Naive thymus-derived CD8-positive, alpha-beta T cell (primary cell): ENCODE results near the gene TGOLN2. TPM values are rescaled to one million over a fixed set of nuclear protein-coding genes. Genes with fewer than 3 reads are reported as not detected.
"Not testable (repeated sequence)": the region's sequence is repeated elsewhere in the genome, so short reads cannot be mapped to it uniquely, and the experiment has no call there.

Source experiments
- ATAC-seq, 2 donors: fragments of 150-1000 bp; cut with Tn5 transposase in 1 of 2; sonication (Bioruptor Pico), chemical (Tn5 transposase) in 1 of 2; 1 replicate in 1 of 2; 2 replicates in 1 of 2; pipeline ENCODE4 v1.10.0; 2021; ENCODE audit warnings: mild to moderate bottlenecking in 2 of 2, moderate library complexity in 2 of 2
- POLR2A ChIA-PET: fragments of 350-600 bp; sonication (Branson Sonifier 250); formaldehyde crosslinking; loops from one replicate; lab custom pipeline; 2021; ENCODE audit warnings: antibody characterized with exemption; lab: Charles Lee
- DNase-seq, 10 donors: peaks; one replicate each; pipeline versions ENCODE4 v3.0.0 to v3.0.0-alpha.2; 2020 to 2022
- H3K27ac Mint-ChIP-seq, 10 donors: one replicate each; pipeline ENCODE4 v1.8.0; 2020 to 2022; ENCODE audit warnings: mild to moderate bottlenecking in 10 of 10, mixed read lengths in 10 of 10, moderate library complexity in 4 of 10, inconsistent platforms in 1 of 10
- H3K27me3 Mint-ChIP-seq, 5 donors: one replicate each; pipeline ENCODE4 v1.8.0; 2021 to 2022; ENCODE audit warnings: mixed read lengths in 5 of 5
- H3K36me3 Mint-ChIP-seq, 3 donors: one replicate each; pipeline ENCODE4 v1.8.0; 2020 to 2022; ENCODE audit warnings: mixed read lengths in 3 of 3, mild to moderate bottlenecking in 2 of 3, inconsistent platforms in 1 of 3
- H3K4me1 Mint-ChIP-seq, 4 donors: one replicate each; pipeline ENCODE4 v1.8.0; 2021 to 2022; ENCODE audit warnings: mixed read lengths in 4 of 4
- H3K4me3 Mint-ChIP-seq, 10 donors: one replicate each; pipeline ENCODE4 v1.8.0; 2020 to 2022; ENCODE audit warnings: mild to moderate bottlenecking in 10 of 10, mixed read lengths in 10 of 10, moderate library complexity in 6 of 10, inconsistent platforms in 1 of 10
- H3K9me3 Mint-ChIP-seq, 9 donors: one replicate each; pipeline ENCODE4 v1.8.0; 2020 to 2022; ENCODE audit warnings: mixed read lengths in 9 of 9, mild to moderate bottlenecking in 3 of 9, inconsistent platforms in 1 of 9, moderate library complexity in 1 of 9
- polyA plus RNA-seq, 3 donors: library from polyadenylated mRNA; unstranded; fragments of 300-500 nt; fragmentation: Illumina TruSeq; gene quantifications; one replicate each; pipeline ENCODE4 v1.2.3, GENCODE V29; 2021
- total RNA-seq, 8 experiments: library from RNA in 2 of 8; stranded (reverse) in 2 of 8; gene quantifications; one replicate each; pipeline ENCODE4 v1.2.3 and lab custom pipeline; 2021 to 2026

Gene TGOLN2
- total and polyA plus RNA-seq, 5 experiments from 2014 or later: 55.6 to 227 (median 80.0) TPM

- H3K27ac Mint-ChIP-seq, H3K27me3 Mint-ChIP-seq, ATAC-seq, DNase-seq, H3K4me3 Mint-ChIP-seq, H3K36me3 Mint-ChIP-seq, H3K4me1 Mint-ChIP-seq, H3K9me3 Mint-ChIP-seq: not testable (repeated sequence)
- POLR2A ChIA-PET: interaction anchor here (4.3 kb wide), 1 partner anchor 21 kb away, joined by 13 read pairs; the partner anchor contains the start of genes ELMOD3 and RETSAT
Measured at GRCh38 chr2:85333877-85334276, 6.1 kb upstream of the TGOLN2 start.

- H3K4me3 Mint-ChIP-seq: no peak overlapping the region
- POLR2A ChIA-PET: interaction anchor here (0.6 to 4.3 kb wide), 3 partner anchors 23 to 87 kb away, joined by 3 to 13 read pairs (median 4); partner anchors contain the start of genes ELMOD3 and RETSAT
- ATAC-seq: no peak
- no peaks in the 10 kb centered on the region for H3K9me3 Mint-ChIP-seq
- H3K27me3 Mint-ChIP-seq: no peaks in the 10 kb centered on the region
- DNase-seq: no peak
- H3K27ac Mint-ChIP-seq: no peak overlapping the region
- peaks cover 14 to 20% (median 15%) of the 10 kb centered on the region in 3 donors for H3K36me3 Mint-ChIP-seq
- H3K4me1 Mint-ChIP-seq: peaks cover 7 to 23% (median 17%) of the 10 kb centered on the region in 4 donors
Measured at GRCh38 chr2:85330839-85331636, 3.2 kb upstream of the TGOLN2 start.

- H3K4me1 Mint-ChIP-seq: peaks cover 17 to 37% (median 26%) of the 10 kb centered on the region in 4 donors
- peak overlapping the region in 8 of 10 donors; percentile 0 to 98 (median 6) for H3K4me3 Mint-ChIP-seq
- not testable (repeated sequence) for H3K9me3 Mint-ChIP-seq, H3K27me3 Mint-ChIP-seq, DNase-seq, ATAC-seq
- POLR2A ChIA-PET: interaction anchor here (0.7 to 3.8 kb wide), 3 partner anchors 11 to 22 kb away, joined by 4 to 122 read pairs (median 37); partner anchors contain the start of genes ELMOD3 and RETSAT
- peak overlapping the region in 8 of 10 donors; percentile 4 to 97 (median 69) for H3K27ac Mint-ChIP-seq
- H3K36me3 Mint-ChIP-seq: peaks cover 25 to 27% (median 25%) of the 10 kb centered on the region in 3 donors
Measured at GRCh38 chr2:85329701-85330100, 1.9 kb upstream of the TGOLN2 start.

- POLR2A ChIA-PET: interaction anchor here (0.6 to 3.8 kb wide), 3 partner anchors 11 to 1468 kb away, joined by 3 to 122 read pairs (median 37); partner anchors contain the start of genes ELMOD3 and RETSAT
- Mint-ChIP-seq H3K4me3 (peak overlapping the region; percentile 0 to 98 (median 32)), H3K9me3 (no peaks in the 10 kb centered on the region), H3K4me1 (peaks cover 21 to 42% (median 30%) of the 10 kb centered on the region in 4 donors), H3K36me3 (peaks cover 27 to 32% (median 30%) of the 10 kb centered on the region in 3 donors), H3K27me3 (no peaks in the 10 kb centered on the region), H3K27ac (peak overlapping the region in 9 of 10 donors; percentile 4 to 100 (median 73))
- ATAC-seq (no peak), DNase-seq (no peak)
Measured at GRCh38 chr2:85329181-85329651, 1.4 kb upstream of the TGOLN2 start.

GRCh38 chr2:85327160-85327821 lies 498 bp downstream of the TGOLN2 start:
- ATAC-seq: peak; percentile 50 to 54
- Mint-ChIP-seq H3K4me3 (peak overlapping the region; percentile 96 to 100 (median 99)), H3K9me3 (no peaks in the 10 kb centered on the region), H3K27ac (peak overlapping the region; percentile 97 to 100 (median 100)), H3K4me1 (peaks cover 32 to 61% (median 49%) of the 10 kb centered on the region in 4 donors), H3K36me3 (peaks cover 31 to 52% (median 43%) of the 10 kb centered on the region in 3 donors), H3K27me3 (no peaks in the 10 kb centered on the region)
- POLR2A ChIA-PET: interaction anchor here (0.6 to 5.6 kb wide), 43 partner anchors 9 to 1505 kb away, joined by 3 to 122 read pairs (median 6); partner anchors contain the start of genes C2orf68, ELMOD3, GGCX and IMMT
- DNase-seq: peak; percentile 43 to 86 (median 70)

- POLR2A ChIA-PET: interaction anchor here (0.7 to 5.6 kb wide), 36 partner anchors 8 to 1115 kb away, joined by 3 to 122 read pairs (median 7); partner anchors contain the start of genes C2orf68, ELMOD3, GGCX and IMMT
- ATAC-seq: peak; percentile 14 to 18
- H3K27ac Mint-ChIP-seq: peak overlapping the region; percentile 97 to 100 (median 100)
Measured at GRCh38 chr2:85326406-85327159, 1.2 kb downstream of the TGOLN2 start.

GRCh38 chr2:85325466-85325811 lies 2.4 kb downstream of the TGOLN2 start:
- DNase-seq (no peak), ATAC-seq (no peak)
- H3K27me3 Mint-ChIP-seq: no peaks in the 10 kb centered on the region
- H3K4me3 Mint-ChIP-seq: peak overlapping the region; percentile 96 to 100 (median 99)
- peaks cover 45 to 79% (median 68%) of the 10 kb centered on the region in 4 donors for H3K4me1 Mint-ChIP-seq
- no peaks in the 10 kb centered on the region for H3K9me3 Mint-ChIP-seq
- POLR2A ChIA-PET: interaction anchor here (1.3 to 5.6 kb wide), 4 partner anchors 12 to 112 kb away, joined by 3 to 77 read pairs (median 19); no protein-coding TSS in a partner anchor
- H3K36me3 Mint-ChIP-seq: peaks cover 40 to 70% (median 53%) of the 10 kb centered on the region in 3 donors
- peak overlapping the region; percentile 71 to 100 (median 98) for H3K27ac Mint-ChIP-seq

More at GRCh38 chr2:85326406-85327159, 1.2 kb downstream of the TGOLN2 start:
- Mint-ChIP-seq H3K9me3 (no peaks in the 10 kb centered on the region), H3K36me3 (peaks cover 31 to 59% (median 47%) of the 10 kb centered on the region in 3 donors), H3K27me3 (no peaks in the 10 kb centered on the region), H3K4me1 (peaks cover 35 to 68% (median 56%) of the 10 kb centered on the region in 4 donors), H3K4me3 (peak overlapping the region; percentile 96 to 100 (median 99))
- DNase-seq: peak; percentile 17 to 70 (median 39)

- peak overlapping the region; percentile 96 to 100 (median 99) for H3K4me3 Mint-ChIP-seq
- peaks cover 50 to 85% (median 74%) of the 10 kb centered on the region in 4 donors for H3K4me1 Mint-ChIP-seq
- H3K27ac Mint-ChIP-seq: peak overlapping the region; percentile 71 to 100 (median 98)
- POLR2A ChIA-PET: interaction anchor here (0.6 to 5.6 kb wide), 8 partner anchors 11 to 665 kb away, joined by 3 to 77 read pairs (median 3); partner anchors contain the start of genes ELMOD3, MAT2A and RETSAT
- H3K36me3 Mint-ChIP-seq: peaks cover 40 to 76% (median 55%) of the 10 kb centered on the region in 3 donors
- no peak for ATAC-seq
- DNase-seq: peak in 2 of 10 donors; percentile 12 to 26
- H3K9me3 Mint-ChIP-seq: no peaks in the 10 kb centered on the region
- no peaks in the 10 kb centered on the region for H3K27me3 Mint-ChIP-seq
Measured at GRCh38 chr2:85324639-85325465, 2.9 kb downstream of the TGOLN2 start.

GRCh38 chr2:85323988-85324367 lies 3.8 kb downstream of the TGOLN2 start:
- ATAC-seq, H3K27me3 Mint-ChIP-seq, DNase-seq, H3K9me3 Mint-ChIP-seq: not testable (repeated sequence)
- Mint-ChIP-seq H3K27ac (peak overlapping the region; percentile 19 to 100 (median 79)), H3K4me1 (peaks cover 56 to 89% (median 78%) of the 10 kb centered on the region in 4 donors), H3K36me3 (peaks cover 40 to 85% (median 55%) of the 10 kb centered on the region in 3 donors), H3K4me3 (peak overlapping the region; percentile 74 to 100 (median 99))
- POLR2A ChIA-PET: interaction anchor here (0.5 to 5.6 kb wide), 7 partner anchors 10 to 873 kb away, joined by 3 to 77 read pairs (median 4); partner anchors contain the start of genes ELMOD3, MAT2A and RETSAT

- Mint-ChIP-seq H3K27ac (peak overlapping the region; percentile 19 to 100 (median 79)), H3K4me3 (peak overlapping the region; percentile 74 to 100 (median 99)), H3K36me3 (peaks cover 40 to 90% (median 55%) of the 10 kb centered on the region in 3 donors), H3K4me1 (peaks cover 60 to 89% (median 79%) of the 10 kb centered on the region in 4 donors), H3K9me3 (no peaks in the 10 kb centered on the region), H3K27me3 (no peaks in the 10 kb centered on the region)
- ATAC-seq (no peak), DNase-seq (no peak)
- POLR2A ChIA-PET: interaction anchor here (1.2 to 5.6 kb wide), 6 partner anchors 10 to 873 kb away, joined by 3 to 77 read pairs (median 4); partner anchors contain the start of genes ELMOD3, MAT2A, RETSAT and RNF181
Measured at GRCh38 chr2:85323351-85323987, 4.3 kb downstream of the TGOLN2 start.
